NCI-H187 treated with DMSO at 0.1 percent for 48 hours (cell line): Measurements from ENCODE around the gene DOCK9.
A peak's percentile ranks its signal among the peaks of the same experiment; 100 is the strongest.
"Not testable (repeated sequence)": the region's sequence is repeated elsewhere in the genome, so short reads cannot be mapped to it uniquely, and the experiment has no call there.

ENCODE experiments used
- DNase-seq: peaks from one replicate; lab custom pipeline; 2025; lab: John Stamatoyannopoulos, UW

The DOCK9 gene

GRCh38 chr13:98822225-98822606, 155.6 kb downstream of the DOCK9 start:
- DNase-seq: no peak

DNA sequence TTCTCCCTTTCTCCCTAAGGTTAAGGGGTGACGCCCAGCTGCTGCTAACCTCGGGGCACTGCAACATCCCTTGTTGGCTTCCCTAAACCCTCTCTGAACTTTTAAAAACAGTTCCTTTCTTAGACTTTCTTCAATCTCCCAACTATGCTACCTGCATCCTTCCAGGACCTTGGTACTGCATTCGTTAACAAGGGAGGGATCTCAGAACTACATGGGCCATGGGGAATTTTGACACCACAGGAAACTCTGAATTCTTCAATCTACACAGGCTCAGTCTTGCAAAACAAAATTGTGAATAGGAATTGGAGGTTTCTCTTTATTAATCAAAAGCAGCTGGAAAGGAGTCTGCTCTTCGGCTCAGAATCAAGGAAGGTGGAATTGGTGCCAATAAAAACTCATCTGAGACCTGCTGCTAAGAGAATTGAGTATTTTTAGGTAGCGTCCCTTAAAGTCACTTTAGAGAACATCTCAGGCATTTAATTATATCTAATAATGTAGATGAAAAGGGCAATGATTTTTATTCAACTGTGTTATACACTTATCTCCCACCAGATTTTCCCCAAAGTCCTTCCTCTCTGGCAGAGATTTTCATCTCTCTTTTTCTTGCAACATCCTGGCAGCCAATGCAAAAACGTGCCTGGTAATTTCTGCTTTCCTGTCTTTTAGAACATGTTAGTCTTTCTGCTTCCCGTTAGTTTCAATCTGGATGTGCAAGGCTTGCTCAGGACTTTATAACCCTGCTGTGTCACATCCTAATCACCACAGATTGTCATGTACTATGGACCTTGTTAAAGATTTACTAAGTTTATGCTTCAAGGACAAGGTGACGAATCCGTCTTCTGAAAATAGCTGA, 156.3 kb downstream of the DOCK9 start:
- DNase-seq: no peak

DNA sequence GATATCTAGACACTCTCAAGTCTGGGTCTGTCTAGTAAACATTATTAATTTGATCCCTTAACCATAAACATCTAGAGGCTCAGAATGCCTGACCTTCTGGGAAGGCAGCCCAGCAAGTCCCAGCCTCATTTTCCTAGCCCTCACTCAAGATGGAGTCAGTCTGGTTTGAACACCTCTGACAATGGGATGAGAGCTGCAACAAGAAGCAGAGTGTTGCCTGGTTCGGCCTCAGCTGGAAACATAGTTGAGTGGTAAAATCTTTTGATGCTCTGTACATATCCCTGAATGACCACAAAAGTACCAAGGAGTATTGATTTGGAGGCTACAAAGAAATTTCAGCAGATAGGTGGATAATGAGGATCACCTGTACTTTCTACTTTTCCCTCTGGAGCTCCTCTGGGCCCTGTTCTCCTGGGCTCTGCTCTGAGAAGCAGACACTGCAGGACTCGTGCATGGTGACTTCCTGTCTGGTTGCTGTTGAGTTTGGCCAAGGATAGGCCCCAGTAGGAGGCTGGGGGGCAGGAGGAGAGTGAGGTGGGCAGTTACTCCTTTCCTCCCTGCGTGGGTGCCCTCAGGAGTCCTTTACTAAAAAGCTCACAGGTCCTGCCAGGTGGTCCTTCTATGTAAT, 157.0 kb downstream of the DOCK9 start:
- DNase-seq: no peak

- no peak for DNase-seq
Observed at GRCh38 chr13:98820300-98820699, 157.6 kb downstream of the DOCK9 start.

GRCh38 chr13:98819382-98820010, 158.4 kb downstream of the DOCK9 start:
- DNase-seq: no peak

- no peak for DNase-seq
Observed at GRCh38 chr13:98816406-98816805, 161.5 kb downstream of the DOCK9 start.

DNA sequence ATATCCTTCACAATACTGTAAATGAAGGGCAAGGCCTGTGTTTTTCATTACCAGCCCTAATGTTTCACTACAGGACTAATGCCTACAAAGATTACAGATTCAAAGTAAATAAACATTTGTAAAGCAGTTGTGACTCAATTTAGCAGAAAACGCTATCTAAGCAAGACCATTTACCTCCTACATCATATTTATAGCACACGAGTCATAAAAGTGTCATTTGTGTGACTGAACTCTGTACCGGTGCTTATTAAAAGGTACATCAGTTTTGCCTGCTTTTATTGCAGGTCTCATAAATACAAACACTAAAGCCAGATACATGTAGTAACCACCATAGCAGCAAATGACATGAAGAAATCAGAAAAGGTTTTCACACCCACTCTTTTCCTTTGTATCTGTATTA, 163.9 kb downstream of the DOCK9 start:
- DNase-seq: no peak

DNA sequence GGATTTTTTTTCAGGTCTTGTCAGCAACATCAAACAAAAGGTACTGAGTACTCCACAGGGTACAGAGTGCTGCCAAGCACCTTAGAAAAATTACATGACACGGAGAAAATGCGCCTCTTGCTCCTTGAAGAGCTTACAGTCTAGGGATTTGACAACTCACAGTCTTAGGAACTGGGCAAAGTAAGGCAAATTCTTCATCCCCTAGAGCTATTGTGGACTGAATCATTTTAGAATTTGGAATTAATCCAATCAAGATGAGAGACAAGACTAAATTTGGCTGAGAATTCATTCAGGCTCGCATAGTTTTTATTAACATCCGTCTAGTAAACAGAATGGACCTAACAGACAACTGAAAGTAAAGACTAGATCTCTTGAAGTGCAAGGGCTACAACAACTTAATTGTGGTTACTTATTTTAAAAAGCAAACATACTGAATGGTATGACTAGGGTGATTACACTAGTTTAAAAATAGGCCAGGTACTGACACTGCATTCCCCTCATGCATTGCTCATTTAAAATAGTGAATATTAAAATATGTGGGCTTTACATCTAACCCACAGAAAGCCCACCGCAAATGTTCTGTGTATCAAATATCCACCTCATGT, 165.6 kb downstream of the DOCK9 start:
- not testable (repeated sequence) for DNase-seq

- no peak for DNase-seq
Observed at GRCh38 chr13:98810746-98811145, 167.1 kb downstream of the DOCK9 start.

DNA sequence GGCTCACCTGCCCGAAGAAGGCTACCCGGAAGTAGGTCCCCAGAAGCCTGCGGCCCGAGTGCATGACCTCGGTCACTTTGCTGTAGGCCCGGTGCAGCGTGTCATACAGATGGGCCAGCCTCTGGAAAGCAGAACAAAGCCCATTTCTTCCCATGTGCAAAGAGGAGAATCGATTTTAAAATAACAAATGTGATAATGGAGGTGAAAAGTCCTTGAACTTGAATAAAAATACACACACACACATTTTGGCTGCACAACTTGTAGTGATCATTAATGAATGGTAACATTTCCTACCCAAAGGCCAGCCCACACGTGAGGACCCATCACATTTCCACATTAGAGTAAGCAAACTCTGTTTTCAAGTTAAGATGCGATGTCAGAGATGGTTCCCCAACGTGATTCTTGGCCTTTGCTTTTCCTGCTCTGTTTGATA, 168.5 kb downstream of the DOCK9 start:
- DNase-seq: no peak

GRCh38 chr13:98807774-98808173, 170.1 kb downstream of the DOCK9 start:
- no peak for DNase-seq

DNA sequence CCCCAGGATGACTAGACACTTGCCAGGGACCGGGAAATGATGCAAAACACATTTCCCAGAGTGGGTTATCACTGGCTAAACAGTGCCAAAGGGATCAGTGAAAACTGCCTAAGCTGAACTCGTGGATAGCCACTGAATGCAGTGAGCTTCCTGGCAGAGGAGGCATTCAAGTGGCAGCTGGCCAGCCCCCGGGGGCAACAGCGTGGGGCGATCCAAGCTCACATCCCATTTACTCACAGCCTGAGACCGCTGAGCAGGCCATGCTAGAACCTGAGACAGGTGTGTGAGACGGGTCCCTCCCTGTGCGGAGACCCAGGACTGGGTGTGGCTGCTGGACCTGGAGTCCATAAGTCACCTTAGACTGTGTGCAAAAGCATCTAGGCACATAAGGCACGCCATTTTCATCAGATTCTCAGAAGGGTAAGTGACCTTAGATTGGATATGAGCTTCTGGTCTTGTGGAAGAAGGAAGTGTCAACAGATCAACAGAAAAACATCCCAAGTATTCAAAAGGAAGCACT, 173.5 kb downstream of the DOCK9 start:
- no peak for DNase-seq

DNA sequence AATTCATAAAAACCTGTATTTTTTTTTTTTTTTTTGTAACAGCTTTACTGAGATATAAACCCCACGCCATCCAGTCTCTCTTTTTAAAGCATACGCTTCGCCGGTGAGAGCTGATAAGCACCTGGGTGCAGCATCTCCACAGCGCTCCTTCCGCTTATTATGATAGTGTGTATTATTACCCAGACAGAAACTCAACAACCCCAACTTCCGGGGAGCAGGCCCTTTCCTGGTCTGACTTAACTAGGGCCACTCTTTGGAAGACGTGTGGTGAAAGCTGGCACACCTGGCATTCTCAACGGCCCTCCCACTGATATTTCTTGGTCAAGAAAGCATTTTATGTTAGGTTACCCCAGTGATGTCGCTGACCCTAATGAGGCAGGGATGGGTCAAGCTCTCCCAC, 173.9 kb downstream of the DOCK9 start:
- no peak for DNase-seq

DNA sequence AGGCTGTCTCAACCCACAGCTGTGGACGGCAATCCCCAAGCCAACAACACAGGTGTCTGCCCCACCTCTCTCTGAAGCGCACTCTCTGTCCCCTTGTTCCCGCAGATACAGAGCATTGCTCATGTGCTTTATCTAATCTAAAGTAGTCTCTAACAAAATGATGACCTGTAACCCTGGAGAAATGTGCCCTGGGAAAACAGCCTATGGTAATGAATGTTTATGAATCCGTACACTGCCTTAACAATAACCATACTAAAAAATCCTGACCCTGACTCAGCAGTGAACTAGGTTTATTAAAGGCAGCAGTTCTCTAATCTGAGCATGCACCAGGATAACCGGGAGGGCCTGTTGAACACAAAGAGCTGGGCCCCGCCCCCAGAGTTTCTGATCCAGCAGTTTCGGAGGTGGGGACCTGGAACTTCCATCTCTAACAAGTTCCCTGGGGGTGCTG, 174.7 kb downstream of the DOCK9 start:
- DNase-seq: no peak

- no peak for DNase-seq
Observed at GRCh38 chr13:98802559-98802958, 175.3 kb downstream of the DOCK9 start.

DNA sequence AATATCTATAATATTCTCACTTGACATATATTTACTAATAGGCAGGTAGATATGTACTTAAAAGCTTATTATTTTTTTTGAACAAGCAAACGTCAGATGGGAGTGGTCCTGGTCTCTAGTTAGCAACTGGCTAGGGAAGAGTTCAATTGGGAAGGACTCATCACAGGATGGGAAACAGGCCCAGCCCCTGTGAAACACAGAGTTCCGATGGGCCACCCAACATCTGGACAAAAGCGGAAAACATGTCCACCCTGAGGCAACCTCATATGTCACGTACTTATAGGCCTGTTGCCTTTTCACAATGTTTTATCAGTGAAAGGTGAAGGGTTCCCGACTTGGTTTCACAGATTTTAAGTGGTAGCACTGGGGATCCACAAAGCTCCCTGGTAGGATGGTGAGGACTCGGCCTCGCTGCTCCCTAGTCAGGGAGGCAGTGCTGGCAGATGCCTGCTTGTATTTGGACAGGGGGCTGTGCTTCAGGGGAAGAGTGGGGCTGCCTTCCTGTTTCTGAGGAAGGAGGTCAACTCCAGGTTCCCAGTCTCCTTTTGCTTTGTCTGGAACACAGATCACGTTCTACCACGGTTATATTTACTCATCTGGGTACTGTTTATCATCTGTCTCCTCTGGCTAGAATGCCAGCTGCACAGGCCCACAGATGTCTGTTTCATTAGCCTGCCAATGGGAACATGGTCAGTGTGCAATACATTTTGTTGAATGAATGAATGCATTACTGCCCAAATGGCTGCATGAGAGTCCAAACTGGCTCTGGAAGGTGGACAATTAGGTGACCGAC, 176.0 kb downstream of the DOCK9 start:
- DNase-seq: no peak

- no peak for DNase-seq
Observed at GRCh38 chr13:98800078-98800477, 177.8 kb downstream of the DOCK9 start.

DNA sequence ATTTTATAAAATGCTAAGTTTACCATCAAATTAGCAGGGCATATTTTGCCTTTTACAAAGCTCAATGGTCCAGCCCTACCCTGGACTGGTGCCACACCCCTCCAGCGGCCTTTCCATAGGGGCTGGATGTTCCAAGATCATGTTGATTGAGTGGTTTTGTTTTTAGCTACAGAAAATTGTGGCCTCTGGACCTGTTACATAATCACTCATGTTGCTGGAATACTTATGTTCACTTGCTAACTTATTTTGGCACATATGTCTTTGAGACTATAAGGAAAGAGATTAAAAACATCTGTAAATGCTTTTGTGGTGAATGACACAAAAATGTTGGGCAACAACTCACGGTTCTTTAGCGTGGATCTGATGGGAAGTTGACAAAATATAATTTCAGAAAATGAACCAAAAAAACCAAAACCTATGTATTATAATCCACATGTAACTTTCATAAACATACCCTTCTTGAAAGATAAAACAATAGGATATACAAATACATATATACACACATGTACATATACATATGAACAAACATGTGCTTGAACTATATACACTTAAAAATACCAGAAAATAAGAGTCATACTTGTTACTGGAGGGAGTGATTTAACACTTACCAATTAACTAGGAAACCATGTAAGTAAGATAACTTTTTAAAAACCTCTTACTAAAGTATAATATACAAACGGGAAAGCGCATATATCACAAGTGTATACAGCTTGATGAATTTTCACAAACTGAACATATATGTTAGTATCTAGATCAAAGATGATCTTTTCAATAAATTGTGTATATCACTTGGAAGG, 178.8 kb downstream of the DOCK9 start:
- DNase-seq: no peak

- peak; percentile 45 for DNase-seq
Observed at GRCh38 chr13:98797456-98797855, 180.4 kb downstream of the DOCK9 start.

GRCh38 chr13:98796798-98797197, 181.1 kb downstream of the DOCK9 start:
- no peak for DNase-seq

GRCh38 chr13:98796191-98796590, 181.7 kb downstream of the DOCK9 start:
- no peak for DNase-seq
